DND-41 (cell line): ENCODE data around the gene EEF1AKMT1.
"Not testable (repeated sequence)": the region's sequence is repeated elsewhere in the genome, so short reads cannot be mapped to it uniquely, and the experiment has no call there.

Experiments used
- ATAC-seq: fragments of 200-7000 bp; cut with Tn5 transposase; 3 replicates; pipeline ENCODE4 v1.9.1; 2021; ENCODE audit warnings: low read depth; ENCODE audit not compliant: insufficient read depth
- DNase-seq: peaks from one replicate; pipeline ENCODE4 v3.0.0-alpha.2; 2020
- H2AFZ ChIP-seq: 2 replicates; pipeline ENCODE4 v1.6.0; 2012; ENCODE audit warnings: low read depth, low read length
- H3K27ac ChIP-seq: 2 replicates; pipeline ENCODE4 v1.5.1; 2012; ENCODE audit warnings: low read length, inconsistent platforms
- H3K27me3 ChIP-seq: fragments of 200-600 bp; sonication (generic); 2 replicates; pipeline ENCODE4 v1.6.0; 2012; ENCODE audit warnings: low read length, mild to moderate bottlenecking, inconsistent platforms; ENCODE audit not compliant: insufficient read depth, poor library complexity
- H3K36me3 ChIP-seq: 2 replicates; pipeline ENCODE4 v1.5.1; 2012; ENCODE audit warnings: low read length, inconsistent platforms; ENCODE audit not compliant: insufficient read depth
- H3K4me1 ChIP-seq: 2 replicates; pipeline ENCODE4 v1.5.1; 2012; ENCODE audit warnings: mild to moderate bottlenecking, low read length; ENCODE audit not compliant: insufficient read depth
- H3K4me2 ChIP-seq: 2 replicates; pipeline ENCODE4 v1.6.0; 2012; ENCODE audit warnings: mild to moderate bottlenecking, moderate library complexity, low read length, inconsistent platforms; ENCODE audit not compliant: insufficient read depth
- H3K4me3 ChIP-seq, 2 experiments: fragments of 200-600 bp in 1 of 2; shearing (Covaris generic) in 1 of 2; 2 replicates each; pipeline ENCODE4 v1.5.1; 2012 to 2016; ENCODE audit warnings: inconsistent platforms in 2 of 2, low read length in 2 of 2, mild to moderate bottlenecking in 2 of 2, low read depth in 1 of 2, moderate library complexity in 1 of 2
- H3K79me2 ChIP-seq: 2 replicates; pipeline ENCODE4 v1.6.0; 2012; ENCODE audit warnings: low read length, inconsistent platforms; ENCODE audit not compliant: insufficient read depth
- H3K9ac ChIP-seq: 2 replicates; pipeline ENCODE4 v1.6.0; 2012; ENCODE audit warnings: low read depth, mild to moderate bottlenecking, inconsistent platforms, low read length, moderate library complexity
- H3K9me3 ChIP-seq: 2 replicates; pipeline ENCODE4 v1.5.1; 2012; ENCODE audit warnings: low read length, moderate library complexity, mild to moderate bottlenecking, inconsistent platforms; ENCODE audit not compliant: insufficient read depth, severe bottlenecking
- H4K20me1 ChIP-seq: 2 replicates; pipeline ENCODE4 v1.6.0; 2012; ENCODE audit warnings: low read length; ENCODE audit not compliant: insufficient read depth
- CTCF ChIP-seq: IDR thresholded peaks from 2 replicates; pipeline ENCODE4 v1.5.1; 2012; ENCODE audit warnings: borderline replicate concordance, low read length, moderate library complexity, mild to moderate bottlenecking; ENCODE audit not compliant: poor library complexity, severe bottlenecking; ENCODE audit errors: extremely low read depth
- EZH2 ChIP-seq: IDR thresholded peaks from 3 replicates; pipeline ENCODE4 v1.6.1; 2012; ENCODE audit warnings: borderline replicate concordance, low read depth, mild to moderate bottlenecking, moderate library complexity, low read length, inconsistent platforms; ENCODE audit not compliant: severe bottlenecking

Gene EEF1AKMT1

GRCh38 chr13:20682061-20682460 lies 91.7 kb downstream of the EEF1AKMT1 start:
- no peaks in the 10 kb centered on the region for H3K36me3 ChIP-seq
- no peak for ATAC-seq

GRCh38 chr13:20681481-20681880 lies 92.3 kb downstream of the EEF1AKMT1 start:
- H3K9me3 ChIP-seq, H2AFZ ChIP-seq, H3K36me3 ChIP-seq, H4K20me1 ChIP-seq, H3K79me2 ChIP-seq, H3K27ac ChIP-seq, DNase-seq, H3K9ac ChIP-seq, H3K27me3 ChIP-seq, H3K4me3 ChIP-seq, H3K4me1 ChIP-seq, ATAC-seq, H3K4me2 ChIP-seq: not testable (repeated sequence)

More at GRCh38 chr13:20682061-20682460, 91.7 kb downstream of the EEF1AKMT1 start:
- no peak for DNase-seq
- Histone ChIP-seq H3K9ac (no peak overlapping the region), H3K4me1 (no peaks in the 10 kb centered on the region), H2AFZ (no peak overlapping the region), H3K4me2 (no peak overlapping the region), H4K20me1 (no peaks in the 10 kb centered on the region), H3K9me3 (no peaks in the 10 kb centered on the region), H3K79me2 (no peaks in the 10 kb centered on the region), H3K4me3 (no peak overlapping the region), H3K27me3 (no peaks in the 10 kb centered on the region), H3K27ac (no peak overlapping the region)
- TF ChIP-seq CTCF: no peak
- TF ChIP-seq EZH2: no peak

- H3K4me3 ChIP-seq: no peak overlapping the region
- no peak overlapping the region for H2AFZ ChIP-seq
- no peaks in the 10 kb centered on the region for H3K4me1 ChIP-seq
- H3K9ac ChIP-seq: no peak overlapping the region
- H3K36me3 ChIP-seq: no peaks in the 10 kb centered on the region
- H3K4me2 ChIP-seq: no peak overlapping the region
- no peak overlapping the region for H3K27ac ChIP-seq
- no peaks in the 10 kb centered on the region for H3K79me2 ChIP-seq
- H3K9me3 ChIP-seq: no peaks in the 10 kb centered on the region
- H4K20me1 ChIP-seq: no peaks in the 10 kb centered on the region
- DNase-seq: no peak
- TF ChIP-seq CTCF (no peak), EZH2 (no peak)
- no peaks in the 10 kb centered on the region for H3K27me3 ChIP-seq
- ATAC-seq: no peak
These were observed 93.2 kb downstream of the EEF1AKMT1 start for GRCh38 chr13:20680416-20681080.

DNA sequence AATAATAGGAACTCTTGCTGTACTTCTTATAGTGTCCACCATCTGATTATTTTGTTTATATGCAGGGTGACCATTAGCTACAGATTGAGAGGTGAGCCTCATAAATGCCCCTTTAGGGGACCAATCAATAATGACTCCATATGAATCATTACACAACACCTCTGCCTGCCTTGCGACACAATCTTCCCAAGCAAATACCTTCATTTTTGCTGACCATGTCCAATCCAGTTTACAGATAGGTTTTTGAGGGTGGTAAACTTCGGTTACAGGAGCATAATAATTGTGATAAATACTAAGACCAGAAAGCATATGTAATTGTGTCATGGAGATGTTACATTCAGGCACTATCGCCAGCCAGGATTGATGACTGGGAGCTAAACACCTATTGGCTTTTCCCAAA lies 93.9 kb downstream of the EEF1AKMT1 start:
- H3K36me3 ChIP-seq: no peaks in the 10 kb centered on the region
- H3K79me2 ChIP-seq: no peaks in the 10 kb centered on the region
- ATAC-seq (no peak), DNase-seq (no peak)
- H3K4me1 ChIP-seq: no peaks in the 10 kb centered on the region
- no peak overlapping the region for H2AFZ ChIP-seq
- no peaks in the 10 kb centered on the region for H4K20me1 ChIP-seq
- no peak for TF ChIP-seq CTCF
- no peak for TF ChIP-seq EZH2
- no peak overlapping the region for H3K27ac ChIP-seq
- no peaks in the 10 kb centered on the region for H3K27me3 ChIP-seq
- no peaks in the 10 kb centered on the region for H3K9me3 ChIP-seq
- no peak overlapping the region for H3K9ac ChIP-seq
- no peak overlapping the region for H3K4me2 ChIP-seq
- H3K4me3 ChIP-seq: no peak overlapping the region
